Muscle of back (tissue), 11 donors: ENCODE data around the gene TMC6. TPM values are rescaled to one million over a fixed set of nuclear protein-coding genes. Genes with fewer than 3 reads are reported as not detected.
"Not testable (repeated sequence)": the region's sequence is repeated elsewhere in the genome, so short reads cannot be mapped to it uniquely, and the experiment has no call there.

ENCODE experiments used
- DNase-seq, 3 donors: peaks; one replicate each; pipeline versions ENCODE4 v3.0.0 to v3.0.0-alpha.2; 2013
- polyA plus RNA-seq, 10 donors: library from polyadenylated mRNA; unstranded; fragments of 120-200 nt; gene quantifications; one replicate each; pipeline ENCODE4 v1.2.1, GENCODE V29; 2013; ENCODE audit not compliant: insufficient read length in 10 of 10

TMC6 gene
- polyA plus RNA-seq, 10 donors, result 18.6 to 33.0 (median 22.6) TPM

GRCh38 chr17:78125138-78125913, 3.2 kb downstream of the TMC6 start:
- DNase-seq, result no peak

GRCh38 chr17:78124836-78125137, 3.8 kb downstream of the TMC6 start:
- DNase-seq, result no peak

DNA sequence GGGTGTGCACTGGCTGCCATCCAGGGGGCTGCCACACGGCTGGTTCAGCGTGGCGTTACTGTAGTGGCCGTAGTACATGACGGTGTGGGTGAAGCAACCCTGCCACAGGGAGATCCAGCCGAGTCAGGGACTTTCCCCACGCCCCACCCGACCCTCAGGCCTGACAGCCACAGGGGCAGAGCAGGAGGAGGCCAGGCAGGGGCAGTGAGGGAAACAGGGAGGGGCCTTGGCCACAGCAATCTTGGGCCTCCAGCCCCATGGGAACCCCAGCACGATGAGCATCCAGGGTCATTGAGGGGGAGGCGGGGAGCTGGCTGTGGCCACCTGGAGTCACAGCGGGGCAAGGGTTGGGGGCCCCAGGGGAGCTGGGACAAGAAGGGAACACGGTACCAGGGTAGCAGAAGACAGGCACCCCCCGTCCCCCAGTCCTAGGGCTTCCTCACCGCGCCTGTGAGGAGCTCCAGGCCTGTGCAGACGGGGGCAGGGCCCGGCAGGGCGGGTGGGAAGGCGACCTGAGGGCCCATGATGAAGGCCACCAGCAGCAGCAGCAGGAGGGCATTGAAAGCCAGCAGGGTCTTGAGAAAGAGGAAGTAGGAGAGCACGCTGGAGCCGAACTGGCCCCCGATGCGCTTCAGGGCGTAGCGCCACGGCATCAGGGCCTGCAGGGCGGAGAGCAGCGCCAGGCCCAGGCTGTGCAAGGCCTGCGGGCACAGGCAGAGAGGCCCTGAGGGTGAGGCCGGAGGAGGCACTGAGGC, 4.3 kb downstream of the TMC6 start:
- DNase-seq, result no peak

DNA sequence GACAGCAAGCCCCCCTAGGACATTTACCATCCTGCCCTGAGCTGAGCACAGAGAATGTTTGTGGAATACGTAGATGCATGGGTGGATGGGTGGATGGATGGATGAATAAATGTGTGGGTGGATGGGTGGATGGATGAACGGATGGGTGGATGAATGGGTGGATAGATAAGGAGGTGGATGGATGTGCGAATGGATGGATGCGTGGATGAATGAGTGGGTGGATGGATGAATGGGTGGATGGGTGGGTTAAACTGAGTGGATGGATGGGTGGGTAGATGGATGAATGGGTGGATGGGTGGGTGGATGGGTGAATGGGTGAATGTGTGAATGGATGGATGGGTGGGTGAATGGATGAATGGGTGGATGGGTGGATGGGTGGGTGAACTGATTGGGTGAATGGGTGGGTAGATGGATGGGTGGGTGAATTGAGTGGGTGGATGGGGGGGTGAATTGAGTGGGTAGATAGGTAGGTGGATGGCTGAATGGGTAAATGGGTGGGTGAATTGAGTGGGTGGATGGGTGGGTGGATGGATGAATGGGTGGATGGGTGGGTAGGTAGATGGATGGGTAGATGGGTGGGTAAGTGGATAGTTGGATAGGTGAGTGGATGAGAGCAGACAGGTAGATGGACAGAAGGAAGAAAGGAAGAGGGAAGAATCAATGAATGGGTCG, 5.2 kb downstream of the TMC6 start:
- no peak for DNase-seq

- no peak for DNase-seq
These were observed 5.7 kb downstream of the TMC6 start for GRCh38 chr17:78122931-78123249.

GRCh38 chr17:78122216-78122930, 6.2 kb downstream of the TMC6 start:
- no peak for DNase-seq

- DNase-seq, result no peak
These were observed 6.7 kb downstream of the TMC6 start for GRCh38 chr17:78121801-78122215.

DNA sequence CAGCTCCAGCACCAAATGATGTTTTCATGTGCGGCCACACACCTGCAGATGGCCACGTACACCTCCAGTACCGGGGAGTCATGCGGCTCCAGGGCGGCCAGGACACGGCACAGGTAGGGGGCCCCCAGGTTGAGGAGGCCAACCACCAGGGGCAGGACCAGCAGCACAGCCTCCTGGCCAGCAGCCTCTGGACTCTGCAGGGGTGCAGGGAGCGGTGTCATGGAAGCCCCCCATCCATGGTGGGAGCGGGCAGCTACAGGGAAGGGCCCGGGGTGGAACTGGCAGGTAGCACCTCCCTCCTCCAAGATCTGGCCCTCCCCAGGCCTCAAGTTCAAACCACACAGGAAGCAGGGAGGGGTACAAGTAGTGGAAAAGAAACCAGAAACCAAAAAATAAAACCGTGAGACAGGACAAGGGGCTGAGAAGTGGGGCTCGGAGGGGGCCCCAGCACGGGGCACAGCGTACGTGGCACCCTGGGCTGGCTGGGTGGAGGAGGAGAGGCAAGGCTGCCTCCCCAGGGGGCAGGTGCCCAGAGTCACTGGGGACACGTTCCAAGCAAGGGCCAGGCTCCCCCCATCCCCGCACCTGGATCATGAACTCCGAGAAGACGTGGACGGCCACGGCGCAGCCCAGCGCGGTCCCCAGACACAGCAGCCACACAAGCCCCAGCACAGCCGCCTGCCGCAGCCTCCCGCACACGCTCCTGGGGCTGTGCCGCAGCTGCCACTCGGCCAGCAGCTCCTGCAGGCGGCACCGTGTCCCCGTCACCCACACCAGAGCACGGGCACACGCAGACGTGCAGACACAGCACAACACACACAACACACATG, 7.4 kb downstream of the TMC6 start:
- DNase-seq, result no peak

- DNase-seq, result no peak
These were observed 8.0 kb downstream of the TMC6 start for GRCh38 chr17:78120537-78120936.

DNA sequence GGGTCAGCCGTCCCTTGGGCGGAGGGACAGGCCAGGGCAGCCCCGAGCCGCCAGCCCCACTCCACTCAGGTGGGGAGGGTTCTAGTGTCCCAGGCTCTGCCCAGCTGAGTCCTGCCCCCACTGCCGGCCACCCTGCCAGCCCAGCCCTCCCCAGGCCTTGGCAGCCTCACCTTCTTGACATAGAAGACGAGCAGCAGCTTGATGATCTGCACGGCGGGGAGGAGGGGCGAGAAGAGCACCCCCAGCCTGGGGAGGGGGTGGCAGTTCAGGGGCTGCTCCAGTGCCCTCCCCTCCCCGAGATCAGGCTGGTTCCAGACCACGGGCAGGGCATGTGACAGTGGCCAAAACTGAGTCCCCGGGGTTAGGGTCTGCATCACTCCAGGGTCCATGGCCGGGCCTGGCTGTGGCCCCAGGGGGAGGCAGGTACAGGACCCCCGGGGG, 9.7 kb downstream of the TMC6 start:
- DNase-seq, result no peak

DNA sequence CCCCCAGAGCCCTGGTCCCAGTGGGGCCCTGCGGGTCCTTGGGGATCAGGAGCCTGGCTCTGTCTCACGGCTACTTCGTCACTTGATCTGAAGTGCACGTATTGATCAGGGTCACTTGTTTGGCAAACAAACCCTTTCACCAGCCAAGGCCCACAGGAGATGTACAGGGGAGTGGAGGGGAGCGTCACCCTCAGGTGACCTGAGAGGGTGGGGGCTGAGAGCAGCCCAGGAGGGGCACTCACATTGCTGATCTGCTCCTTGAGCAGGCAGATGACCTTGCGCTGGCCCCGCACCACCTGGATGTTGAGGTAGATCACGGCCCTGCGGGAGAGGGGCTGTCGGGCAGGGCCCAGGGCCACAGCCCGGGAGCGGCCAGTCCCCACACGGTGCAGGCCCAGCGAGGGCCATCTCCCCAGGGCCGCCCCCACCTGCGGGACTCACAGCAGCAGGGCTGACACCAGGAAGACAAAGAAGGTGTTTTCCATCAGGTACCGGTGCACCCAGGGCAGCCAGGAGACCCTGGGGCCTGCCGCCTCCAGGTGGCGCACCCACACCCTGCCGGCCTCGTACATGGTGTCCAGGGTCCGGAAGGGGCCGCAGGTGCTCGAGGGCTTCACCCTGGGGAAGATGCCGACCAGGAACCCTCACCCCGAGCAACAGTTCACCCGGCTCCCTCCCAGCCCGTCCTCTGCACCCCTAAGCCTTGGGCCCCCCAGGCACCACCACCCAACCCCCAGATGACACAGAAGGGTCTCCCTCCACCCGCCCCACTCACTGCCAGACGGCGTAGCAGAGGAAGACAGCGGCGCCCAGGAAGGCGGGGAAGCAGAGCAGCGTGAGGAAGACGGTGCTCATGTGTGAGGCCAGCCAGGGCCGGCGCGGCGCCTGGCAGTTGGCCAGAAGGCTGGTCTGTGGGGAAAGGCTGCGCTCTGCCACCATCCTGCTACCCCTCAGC, 11.3 kb downstream of the TMC6 start:
- DNase-seq, result no peak

- no peak for DNase-seq
These were observed 12.1 kb downstream of the TMC6 start for GRCh38 chr17:78116411-78116810.

- DNase-seq, result not testable (repeated sequence)
These were observed 12.8 kb downstream of the TMC6 start for GRCh38 chr17:78115803-78116202.

GRCh38 chr17:78114831-78115723, 13.5 kb downstream of the TMC6 start:
- no peak for DNase-seq

GRCh38 chr17:78113804-78114785, 14.5 kb downstream of the TMC6 start:
- no peak for DNase-seq

GRCh38 chr17:78112518-78113471, 15.8 kb downstream of the TMC6 start:
- peak in 2 of 3 donors; percentile 66 to 80 for DNase-seq
